Effector CD4-positive, alpha-beta T cell (primary cell): Measurements from ENCODE around the gene C9orf72.
"Not testable (repeated sequence)": the region's sequence is repeated elsewhere in the genome, so short reads cannot be mapped to it uniquely, and the experiment has no call there.

ENCODE experiments used
- DNase-seq: peaks from one replicate; pipeline ENCODE4 v3.0.0-alpha.2; 2020
- total RNA-seq: gene quantifications from one replicate; lab custom pipeline; 2026; lab: John Stamatoyannopoulos, UW

C9orf72 gene, protein sequence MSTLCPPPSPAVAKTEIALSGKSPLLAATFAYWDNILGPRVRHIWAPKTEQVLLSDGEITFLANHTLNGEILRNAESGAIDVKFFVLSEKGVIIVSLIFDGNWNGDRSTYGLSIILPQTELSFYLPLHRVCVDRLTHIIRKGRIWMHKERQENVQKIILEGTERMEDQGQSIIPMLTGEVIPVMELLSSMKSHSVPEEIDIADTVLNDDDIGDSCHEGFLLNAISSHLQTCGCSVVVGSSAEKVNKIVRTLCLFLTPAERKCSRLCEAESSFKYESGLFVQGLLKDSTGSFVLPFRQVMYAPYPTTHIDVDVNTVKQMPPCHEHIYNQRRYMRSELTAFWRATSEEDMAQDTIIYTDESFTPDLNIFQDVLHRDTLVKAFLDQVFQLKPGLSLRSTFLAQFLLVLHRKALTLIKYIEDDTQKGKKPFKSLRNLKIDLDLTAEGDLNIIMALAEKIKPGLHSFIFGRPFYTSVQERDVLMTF
- total RNA-seq, result 34.3 reads per million, percentile 59 among the genes with 10 or more reads in this experiment

DNA sequence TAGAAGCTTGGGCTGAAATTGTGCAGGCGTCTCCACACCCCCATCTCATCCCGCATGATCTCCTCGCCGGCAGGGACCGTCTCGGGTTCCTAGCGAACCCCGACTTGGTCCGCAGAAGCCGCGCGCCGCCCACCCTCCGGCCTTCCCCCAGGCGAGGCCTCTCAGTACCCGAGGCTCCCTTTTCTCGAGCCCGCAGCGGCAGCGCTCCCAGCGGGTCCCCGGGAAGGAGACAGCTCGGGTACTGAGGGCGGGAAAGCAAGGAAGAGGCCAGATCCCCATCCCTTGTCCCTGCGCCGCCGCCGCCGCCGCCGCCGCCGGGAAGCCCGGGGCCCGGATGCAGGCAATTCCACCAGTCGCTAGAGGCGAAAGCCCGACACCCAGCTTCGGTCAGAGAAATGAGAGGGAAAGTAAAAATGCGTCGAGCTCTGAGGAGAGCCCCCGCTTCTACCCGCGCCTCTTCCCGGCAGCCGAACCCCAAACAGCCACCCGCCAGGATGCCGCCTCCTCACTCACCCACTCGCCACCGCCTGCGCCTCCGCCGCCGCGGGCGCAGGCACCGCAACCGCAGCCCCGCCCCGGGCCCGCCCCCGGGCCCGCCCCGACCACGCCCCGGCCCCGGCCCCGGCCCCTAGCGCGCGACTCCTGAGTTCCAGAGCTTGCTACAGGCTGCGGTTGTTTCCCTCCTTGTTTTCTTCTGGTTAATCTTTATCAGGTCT lies at the start of gene C9orf72:
Gene C9orf72 (minus strand): TSS at position 564 of the 716 bp plus-strand sequence. CDS start 6,361 bp downstream, outside the sequence.
- peak; percentile 76 for DNase-seq

GRCh38 chr9:27622693-27623340 lies 49.5 kb upstream of the C9orf72 start:
- DNase-seq, result no peak

DNA sequence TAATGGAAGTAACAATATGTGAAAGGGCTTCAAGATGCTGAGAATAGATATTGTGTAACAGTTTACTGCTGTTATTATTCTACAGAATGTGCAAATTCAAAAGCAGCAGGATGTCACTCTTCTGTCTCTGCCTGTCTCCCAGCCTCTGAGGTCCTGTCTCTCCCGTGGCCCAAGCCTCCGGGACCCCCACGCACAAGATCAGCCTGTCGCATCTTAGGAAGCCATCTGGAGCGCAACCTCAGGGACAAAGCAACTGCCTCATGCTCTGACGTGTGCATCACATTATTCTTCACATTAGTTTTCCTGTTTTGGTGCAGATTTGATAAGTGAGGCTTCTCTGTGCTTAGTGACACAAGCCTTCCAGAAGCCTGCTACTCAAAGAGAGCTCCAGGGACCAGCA lies 46.5 kb upstream of the C9orf72 start:
- no peak for DNase-seq

- no peak for DNase-seq
Observed at GRCh38 chr9:27618066-27618465, 44.8 kb upstream of the C9orf72 start.

GRCh38 chr9:27614551-27614950 lies 41.3 kb upstream of the C9orf72 start:
- no peak for DNase-seq

- DNase-seq, result not testable (repeated sequence)
Observed at GRCh38 chr9:27612036-27612435, 38.8 kb upstream of the C9orf72 start.

DNA sequence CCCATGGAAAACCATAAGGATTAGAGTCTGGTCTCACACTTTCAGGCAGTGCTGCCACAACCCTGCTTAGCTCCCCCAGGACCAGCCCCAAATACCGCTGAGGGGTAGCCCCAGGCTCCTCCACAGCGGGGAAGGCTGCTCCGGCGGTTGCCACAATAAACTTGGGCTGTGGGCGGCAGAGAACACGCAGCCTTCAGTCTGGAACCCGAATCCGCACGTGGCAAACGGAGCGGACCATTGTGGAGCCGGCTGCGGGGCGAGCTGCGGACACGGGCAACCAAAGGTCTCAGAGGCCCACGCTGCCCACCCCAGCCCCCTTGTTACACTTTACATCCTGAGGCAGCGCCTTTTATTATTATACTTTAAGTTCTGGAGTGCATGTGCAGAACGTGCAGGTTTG lies 37.3 kb upstream of the C9orf72 start:
- DNase-seq, result no peak

- no peak for DNase-seq
Observed at GRCh38 chr9:27602954-27603353, 29.7 kb upstream of the C9orf72 start.

DNA sequence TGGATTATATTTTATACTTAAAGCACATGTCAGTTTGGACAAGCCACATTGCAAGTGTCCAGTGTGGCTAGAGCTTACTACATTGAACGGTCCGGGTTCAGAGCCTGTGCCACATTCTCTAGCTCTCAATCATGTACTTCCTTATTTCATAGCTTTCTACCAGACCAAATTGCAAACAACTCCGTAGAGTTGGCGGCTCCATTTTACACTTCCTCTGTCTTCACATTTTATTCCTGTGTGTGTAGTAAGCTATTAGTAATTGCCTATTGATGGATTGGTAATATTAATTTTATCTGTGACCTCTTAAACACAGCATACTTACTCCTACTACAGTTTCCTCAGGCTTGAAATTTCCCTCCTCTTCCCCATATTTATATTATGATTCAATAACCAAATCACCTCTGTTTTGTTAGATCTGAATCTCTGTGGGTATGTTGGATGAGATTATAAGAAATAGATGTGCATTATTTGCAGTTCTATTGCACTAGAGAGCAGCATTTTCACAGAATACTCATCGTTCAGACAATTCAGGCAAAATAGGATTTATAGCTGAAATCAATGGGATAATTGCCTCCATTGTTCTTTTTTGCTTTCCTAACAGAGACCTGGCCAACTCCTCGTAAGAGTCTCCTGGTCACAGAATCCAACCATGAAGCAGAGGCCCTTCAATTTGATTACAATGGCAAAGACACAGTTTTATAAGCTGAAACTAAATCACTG lies 29.0 kb upstream of the C9orf72 start:
- no peak for DNase-seq

GRCh38 chr9:27601396-27601795 lies 28.1 kb upstream of the C9orf72 start:
- DNase-seq, result no peak

DNA sequence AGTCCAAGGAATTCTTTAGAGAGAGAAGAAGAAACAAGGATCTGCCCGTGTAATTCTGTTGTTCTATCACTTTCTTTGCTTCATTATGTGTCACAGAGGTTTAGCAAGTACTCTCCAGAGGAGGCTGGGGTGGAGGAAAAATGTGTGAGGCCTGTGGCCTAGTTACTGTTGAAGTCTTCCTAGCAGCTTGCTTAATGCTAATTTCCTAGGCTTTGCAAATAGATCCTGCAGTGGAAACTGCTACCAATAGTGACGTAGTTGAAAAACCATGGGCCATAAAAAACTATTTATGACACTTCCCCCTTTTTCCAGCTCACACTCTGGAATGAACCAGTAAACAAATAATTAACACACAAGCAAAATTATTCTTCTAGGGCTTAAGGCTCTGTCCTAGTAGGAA lies 27.0 kb upstream of the C9orf72 start:
- DNase-seq, result no peak

DNA sequence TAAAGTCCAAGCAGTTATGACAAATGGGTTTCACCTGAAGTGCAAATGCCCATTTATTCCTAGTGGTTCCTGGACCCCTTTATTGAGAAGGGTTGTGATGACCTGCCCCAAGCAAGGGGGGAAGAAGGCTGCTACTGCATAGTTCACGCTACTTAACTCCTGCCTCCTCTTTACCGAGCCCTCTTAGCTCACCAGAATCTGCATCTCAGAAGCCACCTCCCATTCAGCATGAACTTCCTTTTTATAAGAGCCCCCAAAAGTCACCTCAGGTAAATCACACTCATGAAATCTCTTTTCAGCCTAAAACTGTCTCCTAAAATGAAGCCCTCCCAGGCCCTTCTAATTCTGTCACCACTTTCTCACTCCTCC lies 26.6 kb upstream of the C9orf72 start:
- DNase-seq, result no peak

DNA sequence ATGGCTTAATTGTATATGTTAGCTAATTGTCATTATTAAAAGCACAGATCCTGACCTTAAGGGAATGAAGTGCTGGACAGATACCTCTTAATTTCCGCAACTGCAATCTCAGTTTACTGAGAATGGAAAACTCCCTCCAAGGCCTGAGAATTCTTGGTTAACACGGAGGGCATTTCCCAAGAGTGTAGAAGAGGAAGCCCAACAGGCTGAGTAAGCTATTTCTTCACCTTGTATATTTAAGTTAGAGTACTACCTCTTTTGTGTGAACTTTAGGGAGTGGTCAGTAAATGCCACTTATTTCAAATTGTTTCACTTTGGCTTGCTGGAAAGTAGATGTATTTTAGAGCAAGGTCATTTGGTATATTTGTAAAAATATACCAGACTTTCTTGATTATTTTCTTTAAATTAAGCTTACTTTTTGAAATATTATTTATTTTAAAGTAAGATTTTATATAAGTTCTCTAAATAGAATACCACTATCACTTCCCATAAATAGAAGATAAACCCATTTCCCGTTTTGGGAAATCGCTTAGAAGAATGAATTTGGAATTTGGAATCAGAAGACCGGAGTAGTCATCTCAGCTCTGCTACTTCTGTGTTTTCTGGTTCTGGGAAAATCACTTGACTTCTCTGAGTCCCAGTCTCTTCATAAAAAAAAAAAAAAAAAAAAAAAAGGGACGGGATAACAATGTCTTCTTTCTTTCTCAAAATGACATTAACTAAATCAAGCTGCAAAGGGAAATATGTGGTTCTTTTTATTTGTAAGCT lies 26.0 kb upstream of the C9orf72 start:
- DNase-seq, result no peak

- no peak for DNase-seq
Observed at GRCh38 chr9:27595733-27596132, 22.5 kb upstream of the C9orf72 start.

DNA sequence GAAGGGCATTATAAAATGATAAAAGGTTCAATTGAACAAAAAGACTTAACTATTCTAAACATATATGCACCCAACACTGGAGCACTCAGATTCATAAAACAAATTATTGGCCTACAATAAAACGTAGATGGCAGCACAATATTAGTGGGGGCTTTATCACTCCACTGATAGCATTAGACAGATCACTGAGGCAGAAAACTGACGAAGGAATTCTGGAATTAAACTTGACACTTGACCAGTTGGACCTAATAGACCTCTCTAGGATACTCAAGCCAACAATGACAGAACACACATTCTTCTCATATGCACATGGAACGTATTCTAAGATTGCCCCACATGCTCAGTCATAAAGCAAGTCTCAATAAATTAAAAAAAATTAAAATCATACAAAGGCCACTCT lies 18.4 kb upstream of the C9orf72 start:
- DNase-seq, result no peak

- DNase-seq, result no peak
Observed at GRCh38 chr9:27591093-27591492, 17.8 kb upstream of the C9orf72 start.

DNA sequence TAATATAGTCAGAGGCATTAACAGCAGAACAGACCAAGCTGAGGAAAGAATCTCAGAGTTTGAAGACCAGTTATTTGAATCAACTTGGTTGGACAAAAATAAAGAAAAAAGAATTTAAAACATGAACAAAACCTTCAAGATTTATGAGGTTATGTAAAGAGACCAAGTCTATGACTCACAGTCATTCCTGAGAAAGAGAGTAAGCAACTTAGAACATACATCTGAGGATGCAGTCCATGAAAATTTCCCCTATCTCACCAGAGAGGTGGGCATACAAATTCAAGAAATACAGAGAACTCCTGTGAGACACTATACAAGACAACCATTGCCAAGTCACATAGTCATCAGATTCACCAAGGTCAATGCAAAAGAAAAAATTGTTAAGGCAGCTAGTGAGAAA lies 17.4 kb upstream of the C9orf72 start:
- no peak for DNase-seq

DNA sequence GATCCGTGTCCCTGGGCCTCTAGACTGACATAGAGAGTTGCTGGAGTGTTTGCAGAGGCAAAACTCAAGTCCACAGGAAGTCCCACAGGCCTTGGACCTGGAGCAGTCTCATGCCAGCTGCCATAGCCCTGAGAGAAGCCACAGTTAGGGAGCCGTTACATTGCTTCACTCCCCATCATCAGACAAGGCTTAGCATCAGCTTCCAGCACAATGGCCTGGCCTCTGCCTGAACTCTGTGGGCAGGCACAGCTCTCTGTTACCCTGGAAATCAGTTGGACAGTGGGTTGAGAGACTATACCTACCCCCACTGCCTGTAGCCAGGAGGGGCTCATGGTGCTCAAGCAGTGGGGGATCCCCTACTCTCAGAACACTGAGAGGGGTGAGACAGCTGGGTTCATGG lies 16.2 kb upstream of the C9orf72 start:
- no peak for DNase-seq

GRCh38 chr9:27586304-27586703 lies 13.0 kb upstream of the C9orf72 start:
- no peak for DNase-seq

DNA sequence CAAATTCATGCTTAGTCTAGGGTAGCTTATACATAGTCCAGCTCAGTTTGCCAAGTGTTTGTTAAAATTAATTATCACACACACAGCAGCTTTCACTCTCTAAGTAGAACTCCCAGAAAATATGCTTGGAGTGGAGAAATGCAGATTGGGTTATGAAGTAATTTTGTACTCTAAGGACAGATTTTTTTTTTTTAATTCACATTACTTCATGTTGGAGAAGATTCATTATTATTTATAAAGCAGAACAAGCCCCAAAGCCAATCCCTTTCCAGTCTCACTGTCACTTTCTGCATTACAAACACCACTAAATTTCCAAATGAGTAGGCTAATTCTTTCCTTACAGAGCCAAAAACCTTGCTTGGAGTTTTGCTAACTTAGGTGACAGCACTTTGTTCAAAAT lies 11.7 kb upstream of the C9orf72 start:
- DNase-seq, result no peak

DNA sequence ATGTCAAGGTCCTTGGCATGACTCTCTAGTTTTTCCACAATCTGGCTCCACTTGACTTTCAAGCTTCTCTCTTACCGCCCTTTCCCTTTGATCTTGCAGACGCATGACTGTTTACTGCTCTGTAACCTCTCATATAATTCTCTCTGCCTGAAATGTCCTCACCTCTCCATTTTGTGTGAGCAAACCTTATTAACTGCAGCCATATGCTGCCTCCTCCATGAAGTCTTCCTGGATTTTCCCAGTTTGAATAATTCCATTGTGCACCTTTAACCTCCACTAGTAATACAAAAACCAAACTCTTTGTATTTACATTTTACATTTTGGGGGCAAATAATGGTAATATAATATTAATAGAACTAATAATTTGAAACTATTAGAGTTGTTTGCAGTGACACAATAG lies 9.5 kb upstream of the C9orf72 start:
- no peak for DNase-seq

GRCh38 chr9:27581826-27582225 lies 8.5 kb upstream of the C9orf72 start:
- no peak for DNase-seq
